GM21381 (cell line): ENCODE results near the gene FBF1.
A peak's percentile ranks its signal among the peaks of the same experiment; 100 is the strongest.

Experiments
- ATAC-seq: cut with Tn5 transposase; IDR thresholded peaks from one replicate; pipeline ENCODE4 v1.9.1; 2021; ENCODE audit warnings: mild to moderate bottlenecking, moderate library complexity; ENCODE audit not compliant: unreplicated experiment

The FBF1 gene

DNA sequence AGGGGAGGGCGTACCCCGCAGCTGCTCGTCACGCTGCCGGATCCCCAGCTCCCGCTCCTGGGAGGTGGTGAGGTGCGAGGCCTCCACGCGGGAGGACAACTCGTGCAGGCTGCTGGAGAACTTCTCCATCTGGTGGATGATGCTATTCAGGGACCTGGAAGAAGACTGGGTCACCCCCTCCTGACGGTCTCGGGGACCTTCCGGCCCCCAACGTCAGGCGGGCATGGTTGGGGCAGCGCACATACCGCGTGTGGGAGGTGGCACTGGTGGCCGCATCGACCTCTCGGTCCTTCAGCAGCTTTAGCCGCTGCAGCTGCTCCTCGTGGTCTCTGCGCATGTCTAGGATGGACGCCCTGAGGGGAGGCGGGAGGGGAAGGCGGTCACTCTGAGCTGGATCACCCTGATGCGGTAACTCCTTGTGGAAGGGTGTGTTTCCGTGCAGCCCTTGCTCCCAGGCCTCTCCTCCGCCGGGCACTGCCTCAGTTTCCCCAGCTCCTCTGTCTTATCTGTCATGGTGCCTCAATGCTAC, 22.9 kb downstream of the FBF1 start:
- ATAC-seq, result no peak

GRCh38 chr17:75917141-75917916, 23.5 kb downstream of the FBF1 start:
- ATAC-seq, result no peak

GRCh38 chr17:75915268-75915667, 25.6 kb downstream of the FBF1 start:
- no peak for ATAC-seq

DNA sequence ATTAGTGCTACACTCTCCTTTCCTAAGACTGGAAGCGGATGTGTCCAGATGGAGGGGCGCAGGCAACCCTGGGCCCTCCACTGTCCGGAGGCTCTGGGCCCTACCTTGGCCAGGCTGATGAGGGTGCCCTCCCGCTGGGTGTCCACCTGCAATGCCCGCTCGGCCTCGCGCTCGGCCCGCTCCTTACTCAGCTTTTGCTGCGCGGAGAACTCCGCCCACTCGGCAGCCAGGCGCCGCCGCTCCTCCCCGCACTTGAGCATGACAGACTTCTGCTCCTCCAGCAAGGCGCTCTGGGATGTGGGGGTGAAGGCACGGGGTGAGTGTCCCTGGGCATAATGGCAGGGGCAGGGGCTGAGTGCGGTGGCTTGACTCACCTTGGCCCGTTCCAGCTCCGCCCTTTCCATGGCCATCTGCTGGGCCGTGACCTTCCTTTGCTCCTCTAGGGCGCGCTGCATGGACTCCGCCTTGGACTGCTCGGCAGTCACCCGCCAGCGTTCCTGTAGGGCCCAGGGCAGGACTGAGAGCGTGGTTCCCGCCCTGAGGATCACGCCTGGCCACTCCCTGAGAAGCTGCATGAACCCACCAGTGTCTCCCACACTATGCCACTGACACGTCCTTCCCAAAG, 26.1 kb downstream of the FBF1 start:
- ATAC-seq, result no peak

- ATAC-seq, result no peak
These were observed 27.2 kb downstream of the FBF1 start for GRCh38 chr17:75913537-75914210.

GRCh38 chr17:75910699-75911098, 30.1 kb downstream of the FBF1 start:
- ATAC-seq, result no peak

DNA sequence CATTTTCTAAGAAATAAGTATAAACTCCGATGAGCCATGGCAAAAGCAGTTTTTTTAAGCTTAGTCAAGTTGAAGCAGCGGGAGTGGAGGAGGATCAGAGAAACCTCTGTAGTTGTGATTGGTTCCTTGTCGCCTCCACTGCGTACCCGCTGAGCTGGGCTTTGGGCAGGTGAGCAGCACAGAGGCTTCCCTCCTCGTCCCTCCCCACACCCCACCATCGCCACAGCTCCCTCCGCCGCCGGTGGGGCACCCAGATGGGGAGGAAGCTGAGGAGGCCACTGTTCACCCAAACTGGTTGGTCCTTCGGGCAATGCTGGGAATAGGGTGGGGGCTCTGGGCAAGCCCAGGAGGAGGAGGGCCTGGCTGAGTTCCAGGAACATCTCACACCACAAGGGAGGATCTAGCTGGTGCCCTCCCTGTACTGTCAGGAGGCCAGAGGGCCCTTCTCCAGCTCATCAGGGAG, 31.0 kb downstream of the FBF1 start:
- ATAC-seq, result no peak

GRCh38 chr17:75909051-75909811, 31.6 kb downstream of the FBF1 start:
- no peak for ATAC-seq

GRCh38 chr17:75908201-75908600, 32.6 kb downstream of the FBF1 start:
- ATAC-seq, result no peak

GRCh38 chr17:75906143-75906884, 34.5 kb downstream of the FBF1 start:
- no peak for ATAC-seq

DNA sequence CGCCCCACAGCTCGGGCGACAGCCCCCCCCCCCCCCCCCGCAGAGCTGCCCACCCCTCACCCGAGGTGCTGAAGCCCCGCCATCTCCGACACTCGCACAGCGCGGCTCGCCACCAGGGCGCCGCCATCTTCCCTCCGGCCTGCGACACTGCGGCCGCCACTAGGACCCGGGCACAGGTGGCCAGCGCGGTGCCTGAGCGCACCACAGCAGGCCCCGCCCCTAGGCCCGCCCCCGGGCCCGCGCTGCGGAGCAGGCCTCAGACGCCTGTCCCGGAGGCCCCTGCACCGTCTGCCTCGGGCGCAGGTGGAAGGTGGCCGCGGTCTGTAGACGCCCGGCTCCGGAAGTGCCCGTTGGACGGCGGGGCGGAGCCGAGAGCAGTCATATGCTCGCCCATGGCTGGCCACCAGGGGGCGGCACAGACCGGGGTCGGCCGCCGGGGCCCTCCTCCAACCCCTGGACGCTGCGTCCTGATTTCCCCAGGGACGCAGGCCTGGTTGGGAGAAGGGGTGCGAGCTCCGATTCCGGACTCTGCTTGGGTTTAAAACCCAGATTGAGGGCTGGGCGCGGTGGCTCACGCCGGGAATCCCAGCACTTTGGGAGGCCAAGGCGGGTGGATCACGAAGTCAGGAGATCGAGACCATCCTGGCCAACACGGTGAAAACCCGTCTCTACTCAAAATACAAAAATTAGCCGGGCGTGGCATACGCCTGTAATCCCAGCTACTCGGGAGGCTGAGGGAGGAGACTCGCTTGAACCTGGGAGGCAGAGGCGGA, 35.9 kb downstream of the FBF1 start, which contains the start of gene MRPL38:
Gene MRPL38, minus strand, starts transcription at position 136 of the 773 bp plus-strand sequence. Its CDS starts 9 bp downstream, at position 127.
- ATAC-seq, result peak; percentile 98

GRCh38 chr17:75902406-75902805, 38.4 kb downstream of the FBF1 start:
- no peak for ATAC-seq

DNA sequence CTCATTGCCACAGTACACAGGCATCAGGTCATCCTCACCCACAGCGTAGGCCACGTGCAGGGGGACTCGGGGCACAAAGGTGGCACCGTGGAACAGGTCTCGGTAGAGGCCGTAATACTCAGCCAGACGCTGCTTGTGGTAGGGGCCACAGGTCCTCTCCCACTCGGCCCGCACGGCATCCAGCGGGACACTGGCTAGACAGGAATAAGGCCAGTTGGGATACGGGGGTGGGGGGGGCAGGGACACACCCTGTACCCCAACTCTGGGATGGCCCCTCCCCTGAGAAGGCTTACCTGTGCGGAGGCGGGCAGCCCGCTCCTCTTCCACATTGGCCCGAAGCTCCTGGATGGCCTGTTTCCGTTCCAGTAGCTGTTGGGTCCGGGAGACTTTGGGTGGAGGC, 39.1 kb downstream of the FBF1 start:
- no peak for ATAC-seq

- ATAC-seq, result no peak
These were observed 39.9 kb downstream of the FBF1 start for GRCh38 chr17:75900691-75901533.

GRCh38 chr17:75899767-75900468, 40.9 kb downstream of the FBF1 start:
- ATAC-seq, result no peak

GRCh38 chr17:75899353-75899752, 41.5 kb downstream of the FBF1 start:
- ATAC-seq, result no peak

DNA sequence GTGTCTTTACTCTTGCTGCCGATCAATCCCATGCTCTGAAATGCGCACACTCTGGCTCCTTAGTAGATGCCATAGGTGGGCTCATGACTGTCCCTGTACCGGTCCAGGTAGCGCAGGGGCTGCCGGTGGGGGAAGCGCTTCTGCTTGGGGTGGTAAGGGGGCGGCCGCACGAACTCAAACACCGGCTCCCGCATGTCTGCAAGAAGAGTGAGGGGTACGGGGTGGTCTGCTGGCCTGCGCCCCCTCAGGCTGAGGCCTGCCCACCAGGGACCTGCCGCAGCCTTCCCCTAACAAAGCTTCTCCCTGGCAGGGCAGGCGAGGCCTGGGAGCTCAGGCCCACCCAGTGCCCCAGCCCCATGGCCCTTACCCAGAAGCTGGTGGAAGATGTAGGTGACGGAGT, 42.1 kb downstream of the FBF1 start:
- no peak for ATAC-seq

- ATAC-seq, result no peak
These were observed 42.8 kb downstream of the FBF1 start for GRCh38 chr17:75898065-75898464.
